LNCAP (cell line): Measurements from ENCODE around the gene ADGRF3.

ENCODE experiments used
- TF ChIP-seq, protein P1 (sequence below): fragments of 450-650 bp; IDR thresholded peaks from 2 replicates; pipeline ENCODE4 v1.5.1; 2017; ENCODE audit warnings: mild to moderate bottlenecking

ADGRF3 gene

DNA sequence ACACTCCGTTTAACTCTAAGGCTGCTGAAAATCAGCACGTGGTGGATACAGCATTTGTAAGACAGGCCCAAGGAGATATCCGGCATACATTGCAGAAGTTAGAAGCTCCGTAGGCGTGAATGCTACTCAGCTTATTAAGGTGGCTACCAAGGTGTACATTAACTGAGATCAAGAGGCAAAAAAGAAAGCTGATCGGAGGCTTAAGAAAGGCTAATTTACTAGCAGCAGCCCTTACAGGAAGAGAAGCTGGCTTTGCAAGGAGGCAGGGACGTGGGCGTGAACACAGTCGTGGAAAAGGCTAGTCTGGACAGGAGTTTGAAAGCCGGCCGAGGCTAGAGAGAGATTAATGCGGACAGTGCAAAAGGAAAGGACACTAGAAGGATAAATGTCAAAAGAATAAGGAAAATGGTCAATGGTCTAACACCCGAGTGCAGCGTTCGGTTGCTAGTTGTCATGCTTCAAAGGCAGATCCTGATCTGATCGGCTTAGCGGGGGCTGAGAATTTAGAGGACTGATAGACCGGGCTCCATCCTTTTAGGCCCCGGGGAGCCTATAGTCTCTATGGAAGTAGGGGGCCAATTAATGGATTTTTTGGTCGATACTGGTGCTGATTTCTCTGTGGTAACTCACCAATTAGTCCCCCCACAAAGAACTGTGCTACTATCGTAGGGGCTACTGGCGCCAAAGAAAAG, 46.2 kb downstream of the ADGRF3 start:
- TF ChIP-seq, protein P1, sequence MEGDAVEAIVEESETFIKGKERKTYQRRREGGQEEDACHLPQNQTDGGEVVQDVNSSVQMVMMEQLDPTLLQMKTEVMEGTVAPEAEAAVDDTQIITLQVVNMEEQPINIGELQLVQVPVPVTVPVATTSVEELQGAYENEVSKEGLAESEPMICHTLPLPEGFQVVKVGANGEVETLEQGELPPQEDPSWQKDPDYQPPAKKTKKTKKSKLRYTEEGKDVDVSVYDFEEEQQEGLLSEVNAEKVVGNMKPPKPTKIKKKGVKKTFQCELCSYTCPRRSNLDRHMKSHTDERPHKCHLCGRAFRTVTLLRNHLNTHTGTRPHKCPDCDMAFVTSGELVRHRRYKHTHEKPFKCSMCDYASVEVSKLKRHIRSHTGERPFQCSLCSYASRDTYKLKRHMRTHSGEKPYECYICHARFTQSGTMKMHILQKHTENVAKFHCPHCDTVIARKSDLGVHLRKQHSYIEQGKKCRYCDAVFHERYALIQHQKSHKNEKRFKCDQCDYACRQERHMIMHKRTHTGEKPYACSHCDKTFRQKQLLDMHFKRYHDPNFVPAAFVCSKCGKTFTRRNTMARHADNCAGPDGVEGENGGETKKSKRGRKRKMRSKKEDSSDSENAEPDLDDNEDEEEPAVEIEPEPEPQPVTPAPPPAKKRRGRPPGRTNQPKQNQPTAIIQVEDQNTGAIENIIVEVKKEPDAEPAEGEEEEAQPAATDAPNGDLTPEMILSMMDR: no peak

DNA sequence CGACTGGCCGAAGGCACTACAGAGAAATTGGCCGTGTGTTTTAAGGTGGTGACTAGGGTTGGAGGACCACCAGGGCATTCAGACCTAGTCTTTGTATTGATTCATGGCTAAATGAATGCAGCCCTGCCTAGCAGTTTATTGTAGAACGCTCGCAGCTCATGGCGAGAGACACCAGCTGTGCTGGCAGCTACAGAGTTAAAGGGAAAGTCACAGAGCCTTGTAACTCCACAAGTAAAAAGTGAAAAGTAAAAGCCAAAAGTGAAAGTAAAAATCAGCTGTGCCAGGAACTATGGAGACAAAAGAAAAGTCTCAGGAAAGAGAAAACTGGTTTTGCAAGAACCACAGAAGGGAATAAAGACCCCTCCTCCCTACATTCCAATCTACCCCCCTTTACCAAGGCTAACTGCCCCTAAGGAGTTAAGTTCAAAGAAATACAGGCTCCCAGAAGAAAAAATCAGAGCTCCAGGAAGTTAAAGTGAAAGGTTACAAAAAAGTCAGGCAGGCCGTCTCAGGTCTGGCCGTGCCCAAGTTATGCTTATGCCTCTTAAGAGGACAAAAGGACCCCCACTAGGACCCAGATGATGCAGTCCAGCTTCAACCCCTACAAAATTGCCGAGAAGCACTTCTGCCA, 47.0 kb downstream of the ADGRF3 start:
- TF ChIP-seq, protein P1: no peak

GRCh38 chr2:26298638-26299393, 47.8 kb downstream of the ADGRF3 start:
- TF ChIP-seq, protein P1: no peak

- TF ChIP-seq, protein P1: no peak
Observed at GRCh38 chr2:26298286-26298637, 48.3 kb downstream of the ADGRF3 start.

GRCh38 chr2:26297061-26297460, 49.5 kb downstream of the ADGRF3 start:
- TF ChIP-seq, protein P1: no peak

DNA sequence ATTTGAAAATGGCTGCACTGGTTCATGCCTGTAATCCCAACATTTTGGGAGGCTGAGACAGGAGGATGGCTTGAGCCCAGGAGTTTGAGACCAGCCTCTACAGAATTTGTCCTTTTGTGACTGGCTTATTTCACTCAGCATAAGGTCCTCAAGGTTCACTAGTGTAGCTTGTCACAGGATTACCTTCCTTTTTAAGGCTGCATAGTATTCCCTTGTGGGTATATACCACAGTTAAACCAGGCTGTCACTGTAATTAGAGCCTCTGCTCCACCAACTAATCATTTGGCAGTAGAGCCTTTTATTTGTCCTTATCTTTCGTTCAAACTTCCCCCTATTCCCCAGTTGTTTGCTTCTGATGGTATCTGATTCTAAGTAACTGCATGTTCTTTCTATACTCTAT, 51.1 kb downstream of the ADGRF3 start:
- TF ChIP-seq, protein P1: no peak

DNA sequence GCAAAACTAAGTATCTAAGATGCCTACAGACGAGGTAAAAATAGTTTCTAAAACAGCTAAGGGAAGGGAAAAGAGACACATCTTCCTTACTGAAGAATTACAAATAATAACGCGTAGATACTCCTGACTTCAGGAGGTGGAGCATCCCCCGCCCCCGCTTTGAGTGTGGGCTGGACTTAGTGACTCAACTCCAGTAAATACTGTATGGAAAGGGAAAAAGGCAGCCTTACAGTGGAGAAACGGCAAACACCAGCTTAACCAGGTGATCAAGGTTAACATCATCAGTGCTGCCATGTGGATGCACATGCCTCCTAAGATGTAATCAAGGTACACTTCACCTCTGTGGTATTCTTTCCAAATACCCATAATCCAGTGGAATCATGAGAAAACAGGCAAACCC, 53.9 kb downstream of the ADGRF3 start:
- TF ChIP-seq, protein P1: no peak
